ENCODE data around the gene FAM25G.
"Not testable (repeated sequence)": the region's sequence is repeated elsewhere in the genome, so short reads cannot be mapped to it uniquely, and the experiment has no call there.

FAM25G gene

GRCh38 chr10:47468731-47469528, 22.6 kb downstream of the FAM25G start:
- in situ Hi-C loops (cut with HindIII; ENCODE audit: low sequenced_read_pairs); H3K4me3 ChIP-seq (ENCODE audit: low read depth, low read length); DNase-seq (ENCODE audit: low read depth): not testable (repeated sequence)

DNA sequence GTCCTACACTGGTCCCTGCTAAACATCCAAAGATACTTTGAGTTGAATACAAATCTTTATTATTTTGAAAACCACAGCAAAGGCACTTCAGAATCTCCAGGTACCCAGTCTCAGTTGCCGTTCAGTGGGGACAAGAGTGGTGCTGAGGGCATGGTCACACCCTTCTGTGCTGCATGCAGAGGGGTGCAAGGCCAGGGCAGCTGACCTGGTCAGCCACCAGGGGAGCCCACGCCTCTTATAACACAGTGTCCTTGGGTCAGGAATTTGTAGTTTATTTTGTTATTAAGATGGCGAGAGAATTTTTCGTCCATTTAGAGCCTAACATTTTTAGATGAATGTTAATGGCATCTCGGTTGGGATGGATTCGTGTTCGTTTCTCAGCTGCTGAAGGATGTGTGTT, 23.5 kb downstream of the FAM25G start:
- in situ Hi-C loops (cut with HindIII; ENCODE audit: low sequenced_read_pairs); DNase-seq (ENCODE audit: low read depth); H3K4me3 ChIP-seq (ENCODE audit: low read depth, low read length): not testable (repeated sequence)

DNA sequence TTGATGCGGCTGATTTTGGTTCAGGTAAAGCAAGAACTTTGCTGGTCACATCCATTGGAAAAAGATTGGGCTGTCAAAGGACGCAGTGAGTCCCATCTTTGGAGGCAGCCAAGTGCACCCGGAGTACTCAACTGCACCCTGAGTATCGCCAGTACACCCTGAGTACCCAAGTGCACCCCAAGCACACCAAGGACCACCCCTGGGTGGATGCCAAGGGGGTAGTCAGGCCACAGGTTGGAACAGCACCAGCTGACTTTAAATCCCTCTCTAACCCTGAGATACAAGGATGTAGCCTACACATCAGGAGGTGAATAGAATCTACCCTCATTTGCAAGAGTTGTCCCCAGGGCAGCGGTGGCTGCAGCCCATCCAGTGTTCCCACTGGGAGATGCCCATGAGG, 24.0 kb downstream of the FAM25G start:
- DNase-seq (ENCODE audit: low read depth); H3K4me3 ChIP-seq (ENCODE audit: low read depth, low read length); in situ Hi-C loops (cut with HindIII; ENCODE audit: low sequenced_read_pairs): not testable (repeated sequence)

GRCh38 chr10:47465216-47465917, 26.1 kb downstream of the FAM25G start:
- H3K4me3 ChIP-seq (ENCODE audit: low read depth, low read length); DNase-seq (ENCODE audit: low read depth); in situ Hi-C loops (cut with HindIII; ENCODE audit: low sequenced_read_pairs): not testable (repeated sequence)

- H3K4me3 ChIP-seq (ENCODE audit: low read depth, low read length); DNase-seq (ENCODE audit: low read depth); in situ Hi-C loops (cut with HindIII; ENCODE audit: low sequenced_read_pairs): not testable (repeated sequence)
These were observed 28.7 kb downstream of the FAM25G start for GRCh38 chr10:47462577-47463358.

DNA sequence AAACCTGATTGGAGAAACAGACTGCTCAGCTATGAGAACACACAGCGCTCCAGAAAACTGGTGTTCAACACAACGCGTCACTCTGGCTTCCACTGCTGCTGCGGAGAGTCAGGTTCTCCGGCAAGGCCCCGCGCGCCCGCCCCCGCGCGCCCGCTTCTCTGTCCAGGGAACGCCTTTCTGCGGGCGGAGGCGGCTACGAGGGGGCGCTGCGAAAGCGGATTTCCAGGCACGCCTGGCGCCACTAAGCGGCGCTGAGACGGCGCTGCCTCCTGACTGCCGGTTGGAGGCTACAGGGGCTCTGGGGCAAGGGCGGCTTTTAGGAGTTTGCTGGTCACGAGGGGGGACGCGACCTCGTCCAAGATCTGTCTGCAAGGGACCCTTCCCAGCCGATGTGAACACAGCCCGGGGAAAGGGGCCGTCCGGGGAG, 30.2 kb downstream of the FAM25G start:
- in situ Hi-C loops (cut with HindIII; ENCODE audit: low sequenced_read_pairs), result not testable (repeated sequence)

GRCh38 chr10:47458466-47459154, 32.9 kb downstream of the FAM25G start:
- H3K4me3 ChIP-seq (ENCODE audit: low read depth, low read length), result no peak overlapping the region
- peak; percentile 12 for DNase-seq (ENCODE audit: low read depth)
- no peak for TF ChIP-seq CTCF (IDR thresholded peaks at IDR 0.05; ENCODE audit: low read depth, low read length, missing control alignments)
- in situ Hi-C loops (cut with HindIII; ENCODE audit: low sequenced_read_pairs), result no loop called here

More for the DNA sequence above, 30.2 kb downstream of the FAM25G start:
- H3K4me3 ChIP-seq (ENCODE audit: low read depth, low read length), result not testable (repeated sequence)
- peak; percentile 49 for DNase-seq (ENCODE audit: low read depth)
- TF ChIP-seq CTCF (IDR thresholded peaks at IDR 0.05; ENCODE audit: low read depth, low read length, missing control alignments), result peak; percentile 34

DNA sequence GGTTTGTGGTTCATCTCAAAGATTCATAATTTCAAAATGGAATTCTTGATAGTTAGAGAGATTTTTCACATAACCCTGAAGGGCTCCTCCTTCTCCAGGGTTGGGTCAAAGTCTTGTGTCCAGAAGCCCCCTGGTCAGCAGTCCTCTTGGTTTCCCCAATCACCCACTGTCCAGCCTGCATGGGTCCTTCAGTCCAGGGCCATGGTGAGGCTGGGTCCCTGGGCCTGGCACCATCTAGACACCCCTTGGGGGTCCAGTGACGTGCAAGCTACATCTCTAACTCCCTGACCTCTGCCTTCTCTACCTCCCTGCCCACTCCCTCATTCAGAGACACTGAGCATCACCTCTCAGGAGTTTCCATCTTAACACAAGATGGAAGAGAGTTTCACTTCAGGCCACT, 33.7 kb downstream of the FAM25G start:
- TF ChIP-seq CTCF (IDR thresholded peaks at IDR 0.05; ENCODE audit: low read depth, low read length, missing control alignments), result no peak
- no peak for DNase-seq (ENCODE audit: low read depth)
- H3K4me3 ChIP-seq (ENCODE audit: low read depth, low read length), result no peak overlapping the region
- in situ Hi-C loops (cut with HindIII; ENCODE audit: low sequenced_read_pairs), result no loop called here

GRCh38 chr10:47457528-47457820, 34.0 kb downstream of the FAM25G start:
- in situ Hi-C loops (cut with HindIII; ENCODE audit: low sequenced_read_pairs), result no loop called here
- no peak overlapping the region for H3K4me3 ChIP-seq (ENCODE audit: low read depth, low read length)
- TF ChIP-seq CTCF (IDR thresholded peaks at IDR 0.05; ENCODE audit: low read depth, low read length, missing control alignments), result no peak
- DNase-seq (ENCODE audit: low read depth), result no peak
